ENCODE data around the gene ARID2. TPM values are rescaled to one million over a fixed set of nuclear protein-coding genes. Genes with fewer than 3 reads are reported as not detected.

The ARID2 gene
- polyA plus RNA-seq, 3 donors from 2014 or later = 3.8 to 14.8 (median 4.3) TPM

- Mint-ChIP-seq H3K4me3 (peak overlapping the region; percentile 98 to 100 (median 99)), H3K4me1 (peaks cover 57 to 71% of the 10 kb centered on the region in 2 donors), H3K9me3 (no peaks in the 10 kb centered on the region), H3K27ac (peak overlapping the region; percentile 96 to 99 (median 98)), H3K36me3 (no peaks in the 10 kb centered on the region), H3K27me3 (ENCODE audit: low read depth in 3 of 3) (peaks cover 10 to 38% (median 28%) of the 10 kb centered on the region in 3 donors)
- DNase-seq = peak in 2 of 3 donors; percentile 2 to 31
Measured at GRCh38 chr12:45726603-45727300, 2.8 kb upstream of the ARID2 start.

DNA sequence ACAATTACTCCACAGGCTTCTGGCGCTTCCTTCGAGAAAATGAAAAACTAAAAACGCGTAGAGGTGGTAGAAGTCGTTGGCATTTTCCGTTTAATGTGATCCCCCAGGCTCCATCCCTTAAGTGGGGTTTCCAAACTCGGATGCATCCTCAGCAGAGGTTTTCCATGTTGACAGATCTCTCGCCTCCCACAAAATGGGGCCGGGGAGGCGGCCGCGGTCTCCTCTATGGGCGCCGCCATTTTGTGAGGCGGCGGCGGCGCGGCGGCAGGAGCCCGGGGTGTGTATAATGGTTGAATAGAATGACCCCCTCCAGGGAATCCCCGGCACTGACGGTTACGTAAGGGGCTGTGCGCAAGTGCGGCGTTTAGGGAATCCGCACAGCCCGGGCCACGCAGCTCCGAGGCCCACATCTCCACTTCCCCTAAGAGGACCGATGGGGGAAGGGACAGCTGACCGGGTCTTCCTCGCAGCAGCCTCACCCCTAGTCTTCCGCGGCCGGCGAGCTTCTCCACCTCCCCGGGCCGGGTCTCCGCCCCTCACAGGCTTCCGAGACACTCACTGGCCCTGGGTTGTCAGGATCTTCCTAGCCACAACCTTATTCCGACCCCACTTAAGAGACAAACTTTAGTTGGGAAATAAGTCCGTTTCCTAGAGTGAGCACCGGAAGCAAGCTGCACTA, 2.1 kb upstream of the ARID2 start:
- Mint-ChIP-seq H3K9me3 (no peaks in the 10 kb centered on the region), H3K27me3 (ENCODE audit: low read depth in 3 of 3) (peaks cover 10 to 38% (median 28%) of the 10 kb centered on the region in 3 donors), H3K36me3 (no peaks in the 10 kb centered on the region), H3K27ac (peak overlapping the region; percentile 96 to 99 (median 98)), H3K4me1 (peaks cover 57 to 71% of the 10 kb centered on the region in 2 donors), H3K4me3 (peak overlapping the region; percentile 98 to 100 (median 99))
- DNase-seq = peak; percentile 89 to 91 (median 90)

- no peak for DNase-seq
- Mint-ChIP-seq H3K9me3 (no peaks in the 10 kb centered on the region), H3K27me3 (ENCODE audit: low read depth in 3 of 3) (peaks cover 10 to 38% (median 28%) of the 10 kb centered on the region in 3 donors), H3K36me3 (no peaks in the 10 kb centered on the region), H3K4me3 (peak overlapping the region; percentile 98 to 100 (median 99)), H3K4me1 (peaks cover 56 to 71% of the 10 kb centered on the region in 2 donors), H3K27ac (peak overlapping the region; percentile 96 to 99 (median 98))
Measured at GRCh38 chr12:45727980-45728629, 1.4 kb upstream of the ARID2 start.

GRCh38 chr12:45728630-45729232, 775 bp upstream of the ARID2 start:
- Mint-ChIP-seq H3K27me3 (ENCODE audit: low read depth in 3 of 3) (peaks cover 10 to 38% (median 28%) of the 10 kb centered on the region in 3 donors), H3K9me3 (no peaks in the 10 kb centered on the region), H3K4me1 (peaks cover 56 to 71% of the 10 kb centered on the region in 2 donors), H3K36me3 (no peaks in the 10 kb centered on the region), H3K27ac (peak overlapping the region; percentile 96 to 99 (median 98)), H3K4me3 (peak overlapping the region; percentile 98 to 100 (median 99))
- peak; percentile 97 for DNase-seq

DNA sequence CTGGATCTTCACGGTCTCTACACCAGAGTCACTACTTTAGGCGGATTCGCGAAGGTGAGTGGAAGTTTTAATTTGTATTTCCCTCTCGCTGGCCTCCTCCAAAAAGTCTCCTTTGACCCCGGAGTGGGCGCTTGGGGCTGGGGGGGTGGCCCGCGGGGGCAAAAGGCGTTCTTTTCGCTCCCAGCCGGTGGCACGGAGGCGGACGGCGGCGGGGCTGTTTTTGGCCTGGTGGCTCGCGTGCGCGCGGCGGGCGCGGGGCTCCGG, 510 bp downstream of the ARID2 start:
- peak overlapping the region; percentile 94 to 99 (median 98) for H3K4me3 Mint-ChIP-seq
- H3K4me1 Mint-ChIP-seq = peaks cover 60 to 71% of the 10 kb centered on the region in 2 donors
- H3K27me3 Mint-ChIP-seq (ENCODE audit: low read depth in 3 of 3) = peaks cover 10 to 38% (median 28%) of the 10 kb centered on the region in 3 donors
- no peaks in the 10 kb centered on the region for H3K9me3 Mint-ChIP-seq
- DNase-seq = no peak
- H3K36me3 Mint-ChIP-seq = peaks cover 0 to 1% (median 0%) of the 10 kb centered on the region in 3 donors
- H3K27ac Mint-ChIP-seq = peak overlapping the region; percentile 94 to 99 (median 96)

- H3K36me3 Mint-ChIP-seq = peaks cover 0 to 5% (median 0%) of the 10 kb centered on the region in 3 donors
- H3K4me3 Mint-ChIP-seq = peak overlapping the region; percentile 83 to 99 (median 92)
- no peaks in the 10 kb centered on the region for H3K9me3 Mint-ChIP-seq
- peak; percentile 57 to 62 (median 59) for DNase-seq
- peaks cover 10 to 38% (median 28%) of the 10 kb centered on the region in 3 donors for H3K27me3 Mint-ChIP-seq (ENCODE audit: low read depth in 3 of 3)
- peak overlapping the region; percentile 95 to 98 (median 96) for H3K27ac Mint-ChIP-seq
- H3K4me1 Mint-ChIP-seq = peaks cover 60 to 71% of the 10 kb centered on the region in 2 donors
Measured at GRCh38 chr12:45730348-45731189, 1.1 kb downstream of the ARID2 start.

DNA sequence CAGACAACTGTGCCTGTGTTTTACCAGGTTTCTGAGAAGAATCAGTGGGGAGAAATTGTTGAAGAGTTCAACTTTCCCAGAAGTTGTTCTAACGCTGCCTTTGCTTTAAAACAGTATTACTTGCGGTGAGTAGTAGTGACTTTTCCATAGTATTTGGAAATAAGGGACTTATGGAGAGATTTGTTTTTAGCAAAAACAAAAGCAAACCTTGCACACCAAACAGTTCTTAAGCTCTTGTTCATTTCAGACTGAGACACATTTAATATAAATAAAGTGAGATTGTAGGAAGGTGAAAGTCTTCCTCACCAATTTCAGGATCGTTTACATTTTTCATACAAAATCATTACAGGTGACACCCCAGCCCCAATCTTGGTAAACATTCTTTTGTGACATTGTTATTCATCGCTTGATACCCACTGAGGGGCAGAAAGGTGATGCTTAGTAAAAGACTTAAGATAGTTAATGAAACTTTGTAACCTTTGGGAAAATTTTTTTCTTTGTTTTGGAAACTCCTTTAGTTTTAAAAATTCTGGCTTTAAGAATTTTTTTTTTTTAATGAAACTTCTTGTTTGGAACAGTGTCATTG, 1.8 kb downstream of the ARID2 start:
- peak in 1 of 3 donors; percentile 7 for DNase-seq
- Mint-ChIP-seq H3K4me3 (peak overlapping the region; percentile 83 to 99 (median 92)), H3K27me3 (ENCODE audit: low read depth in 3 of 3) (peaks cover 10 to 35% (median 28%) of the 10 kb centered on the region in 3 donors), H3K36me3 (peaks cover 0 to 5% (median 0%) of the 10 kb centered on the region in 3 donors), H3K4me1 (peaks cover 59 to 73% of the 10 kb centered on the region in 2 donors), H3K9me3 (no peaks in the 10 kb centered on the region), H3K27ac (peak overlapping the region; percentile 95 to 98 (median 96))

- Mint-ChIP-seq H3K4me1 (peaks cover 61 to 81% of the 10 kb centered on the region in 2 donors), H3K36me3 (peaks cover 4 to 9% (median 7%) of the 10 kb centered on the region in 3 donors)
Measured at GRCh38 chr12:45732250-45732649, 2.7 kb downstream of the ARID2 start.

GRCh38 chr12:45732936-45733335, 3.4 kb downstream of the ARID2 start:
- H3K36me3 Mint-ChIP-seq = peaks cover 9 to 16% (median 9%) of the 10 kb centered on the region in 3 donors
- H3K4me3 Mint-ChIP-seq = peak overlapping the region; percentile 34 to 88 (median 58)
- peaks cover 59 to 81% of the 10 kb centered on the region in 2 donors for H3K4me1 Mint-ChIP-seq
- no peaks in the 10 kb centered on the region for H3K9me3 Mint-ChIP-seq
- no peak for DNase-seq
- peak overlapping the region; percentile 90 to 98 (median 96) for H3K27ac Mint-ChIP-seq
- peaks cover 8 to 22% (median 17%) of the 10 kb centered on the region in 3 donors for H3K27me3 Mint-ChIP-seq (ENCODE audit: low read depth in 3 of 3)

More at GRCh38 chr12:45732250-45732649, 2.7 kb downstream of the ARID2 start:
- no peaks in the 10 kb centered on the region for H3K9me3 Mint-ChIP-seq
- peak; percentile 9 to 14 (median 12) for DNase-seq
- peak overlapping the region; percentile 80 to 98 (median 86) for H3K4me3 Mint-ChIP-seq
- peak overlapping the region; percentile 92 to 99 (median 96) for H3K27ac Mint-ChIP-seq
- H3K27me3 Mint-ChIP-seq (ENCODE audit: low read depth in 3 of 3) = peaks cover 10 to 29% (median 23%) of the 10 kb centered on the region in 3 donors

DNA sequence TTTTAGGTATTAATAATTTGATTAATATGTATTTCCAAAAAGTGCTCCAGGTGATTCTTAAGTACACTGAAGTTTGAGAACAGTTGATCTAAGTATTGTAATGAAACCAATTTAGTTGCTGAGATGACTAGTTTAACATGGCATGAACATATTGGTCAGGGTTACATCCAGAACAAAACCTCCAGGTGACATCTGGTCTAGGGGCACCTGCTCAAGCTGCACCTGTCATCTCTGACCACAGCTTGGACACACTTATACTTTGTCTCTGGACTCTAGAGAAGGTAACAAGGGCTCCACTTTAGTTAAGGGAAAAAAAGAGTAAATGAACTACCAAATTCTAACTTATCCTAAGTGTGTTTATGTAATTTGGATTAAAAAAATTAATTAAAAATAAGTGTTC, 8.1 kb downstream of the ARID2 start:
- Mint-ChIP-seq H3K4me3 (no peak overlapping the region), H3K27ac (peak overlapping the region in 3 of 6 donors; percentile 12 to 50 (median 36)), H3K4me1 (peaks cover 55 to 83% of the 10 kb centered on the region in 2 donors), H3K27me3 (ENCODE audit: low read depth in 3 of 3) (no peaks in the 10 kb centered on the region), H3K36me3 (peaks cover 9 to 21% (median 9%) of the 10 kb centered on the region in 3 donors), H3K9me3 (no peaks in the 10 kb centered on the region)
- no peak for DNase-seq

- DNase-seq = no peak
- Mint-ChIP-seq H3K9me3 (no peaks in the 10 kb centered on the region), H3K27me3 (ENCODE audit: low read depth in 3 of 3) (no peaks in the 10 kb centered on the region), H3K4me3 (no peak overlapping the region), H3K27ac (no peak overlapping the region), H3K4me1 (peaks cover 39 to 69% of the 10 kb centered on the region in 2 donors), H3K36me3 (peaks cover 0 to 9% (median 2%) of the 10 kb centered on the region in 3 donors)
Measured at GRCh38 chr12:45742590-45742989, 13.1 kb downstream of the ARID2 start.

GRCh38 chr12:45743247-45743646, 13.7 kb downstream of the ARID2 start:
- no peak for DNase-seq
- H3K36me3 Mint-ChIP-seq = peaks cover 0 to 4% (median 0%) of the 10 kb centered on the region in 3 donors
- H3K4me3 Mint-ChIP-seq = no peak overlapping the region
- H3K4me1 Mint-ChIP-seq = peaks cover 38 to 69% of the 10 kb centered on the region in 2 donors
- peak overlapping the region in 1 of 6 donors; percentile 32 for H3K27ac Mint-ChIP-seq
- H3K27me3 Mint-ChIP-seq (ENCODE audit: low read depth in 3 of 3) = no peaks in the 10 kb centered on the region
- H3K9me3 Mint-ChIP-seq = no peaks in the 10 kb centered on the region
